Loucy (cell line): Measurements from ENCODE around the gene RNF4.
A peak's percentile ranks its signal among the peaks of the same experiment; 100 is the strongest.

Source experiments
- H2AFZ ChIP-seq: fragments of 200-600 bp; sonication (generic); 2 replicates; pipeline ENCODE4 v1.6.0; 2016; ENCODE audit warnings: antibody characterized with exemption, mild to moderate bottlenecking, low read length, moderate library complexity
- H3F3A ChIP-seq: fragments of 200-600 bp; 2 replicates; pipeline ENCODE4 v1.6.0; 2016; ENCODE audit warnings: antibody characterized with exemption, low read depth, mild to moderate bottlenecking
- H3K27me3 ChIP-seq: fragments of 200-600 bp; sonication (generic); 2 replicates; pipeline ENCODE4 v1.6.1; 2014; ENCODE audit warnings: low read length, mild to moderate bottlenecking; ENCODE audit not compliant: insufficient read depth, poor library complexity, severe bottlenecking
- H3K36me3 ChIP-seq: fragments of 200-600 bp; sonication (generic); 2 replicates; pipeline ENCODE4 v1.6.1; 2016; ENCODE audit warnings: low read length; ENCODE audit not compliant: insufficient read depth
- H3K4me1 ChIP-seq: fragments of 200-600 bp; sonication (generic); 2 replicates; pipeline ENCODE4 v1.5.1; 2014; ENCODE audit warnings: low read length, mild to moderate bottlenecking; ENCODE audit not compliant: insufficient read depth, poor library complexity, severe bottlenecking
- H3K4me2 ChIP-seq: fragments of 200-600 bp; sonication (generic); 2 replicates; pipeline ENCODE4 v1.6.0; 2014; ENCODE audit warnings: antibody characterized with exemption, low read length, low read depth, mild to moderate bottlenecking; ENCODE audit not compliant: poor library complexity, severe bottlenecking
- H3K4me3 ChIP-seq: fragments of 200-600 bp; sonication (generic); 2 replicates; pipeline ENCODE4 v1.5.1; 2014; ENCODE audit warnings: low read length, mild to moderate bottlenecking, mixed read lengths; ENCODE audit not compliant: poor library complexity, severe bottlenecking
- H3K79me2 ChIP-seq: fragments of 200-600 bp; sonication (generic); 2 replicates; pipeline ENCODE4 v1.6.1; 2014; ENCODE audit warnings: low read length; ENCODE audit not compliant: insufficient read depth
- H3K9ac ChIP-seq: fragments of 200-600 bp; sonication (generic); 2 replicates; pipeline ENCODE4 v1.6.0; 2014; ENCODE audit warnings: mild to moderate bottlenecking, low read depth, low read length, moderate library complexity; ENCODE audit not compliant: poor library complexity, severe bottlenecking
- H3K9me2 ChIP-seq: fragments of 200-600 bp; sonication (generic); replicated peaks from 2 replicates; pipeline ENCODE4 v1.6.1; 2016; ENCODE audit warnings: low read depth, low read length, mixed read lengths
- H3K9me3 ChIP-seq: fragments of 200-600 bp; sonication (generic); 2 replicates; pipeline ENCODE4 v1.6.1; 2014; ENCODE audit warnings: mild to moderate bottlenecking, antibody characterized with exemption, low read length, low read depth; ENCODE audit not compliant: insufficient read depth
- H4K20me1 ChIP-seq: fragments of 200-600 bp; sonication (generic); 2 replicates; pipeline ENCODE4 v1.6.0; 2014; ENCODE audit warnings: antibody characterized with exemption, low read length, mild to moderate bottlenecking; ENCODE audit not compliant: insufficient read depth, poor library complexity, severe bottlenecking
- CTCF ChIP-seq: fragments of 200-600 bp; sonication (generic); conservative IDR thresholded peaks from 2 replicates; pipeline ENCODE4 v1.5.1; 2014; ENCODE audit warnings: mild to moderate bottlenecking, antibody characterized with exemption, low read length
- EZH2phosphoT487 ChIP-seq: fragments of 200-600 bp; IDR thresholded peaks from 2 replicates; pipeline ENCODE4 v1.6.1; 2018; ENCODE audit warnings: antibody characterized with exemption, mild to moderate bottlenecking, moderate library complexity, borderline replicate concordance

RNF4 gene

DNA sequence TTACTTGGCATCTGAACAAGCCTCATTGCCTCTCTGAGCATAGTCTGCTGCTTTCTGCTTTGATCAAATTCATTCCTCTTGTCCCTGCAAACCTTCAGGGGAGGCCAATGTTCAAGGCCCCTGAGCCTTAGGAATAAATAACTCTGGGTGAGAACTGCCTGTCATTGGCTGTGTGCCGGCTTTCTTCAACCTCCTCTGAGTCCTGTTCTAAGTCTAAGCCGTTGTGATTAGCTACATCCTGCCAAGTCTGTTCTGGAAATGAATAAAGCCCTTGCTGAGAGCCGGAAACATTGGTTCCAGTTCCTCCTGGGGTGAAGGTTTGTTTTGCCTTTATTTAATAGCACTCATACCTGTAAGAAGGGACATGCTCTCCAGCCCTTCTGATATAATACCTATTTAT lies 13.8 kb downstream of the RNF4 start:
- H4K20me1 ChIP-seq, result peaks cover 97% of the 10 kb centered on the region
- H3K4me1 ChIP-seq, result peaks cover 25% of the 10 kb centered on the region
- H2AFZ ChIP-seq, result no peak overlapping the region
- H3K9me3 ChIP-seq, result no peaks in the 10 kb centered on the region
- H3K9ac ChIP-seq, result no peak overlapping the region
- TF ChIP-seq EZH2phosphoT487, result no peak
- no peak for TF ChIP-seq CTCF
- H3K36me3 ChIP-seq, result peaks cover 16% of the 10 kb centered on the region; the same call in 1 of the 2 replicates
- H3K4me2 ChIP-seq, result peak overlapping the region; percentile 50
- H3F3A ChIP-seq, result no peaks in the 10 kb centered on the region
- no peaks in the 10 kb centered on the region for H3K9me2 ChIP-seq
- H3K27me3 ChIP-seq, result no peaks in the 10 kb centered on the region
- no peak overlapping the region for H3K4me3 ChIP-seq
- peaks cover 100% of the 10 kb centered on the region for H3K79me2 ChIP-seq

GRCh38 chr4:2483237-2483636 lies 14.3 kb downstream of the RNF4 start:
- Histone ChIP-seq H3K79me2 (peaks cover 100% of the 10 kb centered on the region), H3K9me2 (no peaks in the 10 kb centered on the region), H3K36me3 (peaks cover 18% of the 10 kb centered on the region; the same call in 1 of the 2 replicates), H4K20me1 (peaks cover 97% of the 10 kb centered on the region), H3K4me2 (no peak overlapping the region), H3F3A (no peaks in the 10 kb centered on the region), H3K4me3 (no peak overlapping the region), H3K9ac (no peak overlapping the region), H3K27me3 (no peaks in the 10 kb centered on the region), H3K9me3 (no peaks in the 10 kb centered on the region), H2AFZ (no peak overlapping the region), H3K4me1 (peaks cover 24% of the 10 kb centered on the region)
- no peak for TF ChIP-seq CTCF
- no peak for TF ChIP-seq EZH2phosphoT487

DNA sequence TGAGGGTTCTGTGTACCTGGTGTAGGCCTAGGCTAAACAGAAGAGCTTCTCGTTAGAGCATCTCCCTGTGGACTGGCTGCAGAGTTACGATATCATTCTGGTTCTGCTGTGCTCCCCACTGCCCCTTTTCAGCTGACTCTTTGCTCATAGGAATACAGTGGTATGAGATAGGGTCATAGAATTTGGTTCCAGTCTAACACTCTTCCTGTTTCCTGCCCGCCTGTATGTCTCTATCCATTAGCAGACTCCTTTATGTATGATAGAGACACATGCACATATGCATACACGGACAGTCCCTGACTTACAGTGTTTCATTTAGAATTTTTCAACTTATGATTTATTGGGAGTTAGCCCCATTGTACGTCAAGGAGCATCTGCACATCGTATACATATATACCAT lies 15.3 kb downstream of the RNF4 start:
- Histone ChIP-seq H4K20me1 (peaks cover 97% of the 10 kb centered on the region), H3K36me3 (peaks cover 21% of the 10 kb centered on the region; the same call in 1 of the 2 replicates), H3K27me3 (no peaks in the 10 kb centered on the region), H3F3A (no peaks in the 10 kb centered on the region), H3K9me2 (no peaks in the 10 kb centered on the region), H3K4me3 (no peak overlapping the region), H3K4me1 (peaks cover 18% of the 10 kb centered on the region), H3K79me2 (peaks cover 100% of the 10 kb centered on the region), H3K9ac (no peak overlapping the region), H2AFZ (no peak overlapping the region), H3K4me2 (no peak overlapping the region), H3K9me3 (no peaks in the 10 kb centered on the region)
- TF ChIP-seq EZH2phosphoT487, result no peak
- TF ChIP-seq CTCF, result no peak
